ENCODE measurements around the gene GRAMD2A. TPM values are rescaled to one million over a fixed set of nuclear protein-coding genes. Genes with fewer than 3 reads are reported as not detected.

Gene GRAMD2A
- total RNA-seq, 3 donors from 2014 or later (not counting 1 experiment from before 2014, with no cell fraction given) = not detected

- Mint-ChIP-seq H3K4me3 (peak overlapping the region; percentile 66), H3K27me3 (ENCODE audit: low read depth in 2 of 2) (peaks cover 16 to 17% of the 10 kb centered on the region in 2 donors), H3K36me3 (no peaks in the 10 kb centered on the region), H3K9me3 (no peaks in the 10 kb centered on the region), H3K27ac (no peak overlapping the region), H3K4me1 (peaks cover 5% of the 10 kb centered on the region in 2 donors)
- Histone ChIP-seq H3K4me3 (ENCODE audit: low read length) (no peak overlapping the region), H3K4me1 (ENCODE audit: control insufficient read depth, insufficient read depth, low read length) (peaks cover 6% of the 10 kb centered on the region), H3K36me3 (ENCODE audit: control insufficient read depth, insufficient read depth, low read length) (peaks cover 51% of the 10 kb centered on the region), H3K27ac (ENCODE audit: low read length) (no peak overlapping the region), H3K9me3 (ENCODE audit: control insufficient read depth, insufficient read depth, low read length) (no peaks in the 10 kb centered on the region), H3K27me3 (ENCODE audit: control insufficient read depth, insufficient read depth, low read length) (peaks cover 2% of the 10 kb centered on the region)
- no peak for DNase-seq
- no peak for TF ChIP-seq CTCF (IDR thresholded peaks at IDR 0.05)
- ATAC-seq = no peak
- intact Hi-C loops (cut with micrococcal nuclease) = loop anchor here (1.0 to 10.0 kb wide), 4 partner anchors 30 to 476 kb away; partner anchors contain the start of gene PARP6
- WGBS (ENCODE audit: insufficient coverage) = 80% methylated on average over 9 of the region's 11 CpGs
Measured at GRCh38 chr15:72198356-72199204, 993 bp upstream of the GRAMD2A start.

GRCh38 chr15:72197041-72197459 is 537 bp downstream of the GRAMD2A start:
- Mint-ChIP-seq H3K36me3 (no peaks in the 10 kb centered on the region), H3K9me3 (no peaks in the 10 kb centered on the region), H3K4me1 (peaks cover 5% of the 10 kb centered on the region in 2 donors), H3K4me3 (peak overlapping the region; percentile 60), H3K27ac (no peak overlapping the region), H3K27me3 (ENCODE audit: low read depth in 2 of 2) (peaks cover 16 to 17% of the 10 kb centered on the region in 2 donors)
- no peak for ATAC-seq
- H3K36me3 ChIP-seq (ENCODE audit: control insufficient read depth, insufficient read depth, low read length) = peaks cover 36% of the 10 kb centered on the region
- peaks cover 2% of the 10 kb centered on the region for H3K27me3 ChIP-seq (ENCODE audit: control insufficient read depth, insufficient read depth, low read length)
- DNase-seq = no peak
- TF ChIP-seq CTCF (IDR thresholded peaks at IDR 0.05) = no peak
- WGBS (ENCODE audit: insufficient coverage) = 32% methylated on average over 35 of the region's 35 CpGs
- no peaks in the 10 kb centered on the region for H3K9me3 ChIP-seq (ENCODE audit: control insufficient read depth, insufficient read depth, low read length)
- H3K4me3 ChIP-seq (ENCODE audit: low read length) = no peak overlapping the region
- intact Hi-C loops (cut with micrococcal nuclease) = loop anchor here (5.0 to 10.0 kb wide), 2 partner anchors 75 to 478 kb away; partner anchors contain the start of gene PARP6
- peaks cover 6% of the 10 kb centered on the region for H3K4me1 ChIP-seq (ENCODE audit: control insufficient read depth, insufficient read depth, low read length)
- H3K27ac ChIP-seq (ENCODE audit: low read length) = no peak overlapping the region

DNA sequence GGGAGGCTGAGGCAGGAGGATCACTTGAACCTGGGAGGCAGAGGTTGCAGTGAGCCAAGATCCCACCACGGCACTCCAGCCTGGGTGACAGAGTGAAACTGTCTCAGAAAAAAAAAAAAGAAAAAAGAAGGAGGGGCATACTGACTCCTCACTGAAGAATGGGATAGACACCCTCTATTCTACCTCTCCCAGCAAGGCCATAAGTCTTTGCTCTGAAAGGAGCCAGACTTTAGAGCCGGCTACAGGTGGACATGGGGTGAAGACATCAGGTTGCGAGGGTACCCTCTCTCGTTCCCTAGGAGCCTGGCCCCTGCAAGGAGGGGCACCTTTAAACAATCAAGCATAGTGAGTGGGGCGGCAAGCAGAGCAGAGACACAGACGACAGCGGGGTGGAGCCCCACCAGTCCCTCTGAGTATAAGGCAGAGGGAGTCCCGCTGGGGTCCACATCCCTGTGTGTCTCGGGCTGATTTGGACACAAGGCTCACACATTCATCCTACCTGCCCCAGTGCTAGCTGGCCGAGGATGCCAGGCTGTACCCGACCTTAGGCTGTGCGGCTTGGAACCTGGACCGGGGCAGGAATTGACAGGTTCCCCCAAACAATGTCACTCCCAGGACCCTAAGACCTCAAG is 1.1 kb downstream of the GRAMD2A start:
- Histone ChIP-seq H3K4me1 (ENCODE audit: control insufficient read depth, insufficient read depth, low read length) (peaks cover 6% of the 10 kb centered on the region), H3K9me3 (ENCODE audit: control insufficient read depth, insufficient read depth, low read length) (no peaks in the 10 kb centered on the region), H3K4me3 (ENCODE audit: low read length) (no peak overlapping the region), H3K36me3 (ENCODE audit: control insufficient read depth, insufficient read depth, low read length) (peaks cover 31% of the 10 kb centered on the region), H3K27me3 (ENCODE audit: control insufficient read depth, insufficient read depth, low read length) (peaks cover 2% of the 10 kb centered on the region), H3K27ac (ENCODE audit: low read length) (no peak overlapping the region)
- Mint-ChIP-seq H3K36me3 (no peaks in the 10 kb centered on the region), H3K4me3 (no peak overlapping the region), H3K27me3 (ENCODE audit: low read depth in 2 of 2) (peaks cover 17 to 20% of the 10 kb centered on the region in 2 donors), H3K4me1 (peaks cover 5% of the 10 kb centered on the region in 2 donors), H3K27ac (no peak overlapping the region), H3K9me3 (no peaks in the 10 kb centered on the region)
- DNase-seq = no peak
- no peak for TF ChIP-seq CTCF (IDR thresholded peaks at IDR 0.05)
- WGBS (ENCODE audit: insufficient coverage) = 90% methylated on average over 13 of the region's 13 CpGs
- intact Hi-C loops (cut with micrococcal nuclease) = loop anchor here (5.0 to 10.0 kb wide), 2 partner anchors 76 to 478 kb away; partner anchors contain the start of gene PARP6
- ATAC-seq = no peak
